ENCODE measurements around the gene SLC7A6OS. TPM values are rescaled to one million over a fixed set of nuclear protein-coding genes. Genes with fewer than 3 reads are reported as not detected.

The SLC7A6OS gene
- total RNA-seq, 1 experiment from 2014 or later: 16.4 TPM

- TF ChIP-seq, protein P1, sequence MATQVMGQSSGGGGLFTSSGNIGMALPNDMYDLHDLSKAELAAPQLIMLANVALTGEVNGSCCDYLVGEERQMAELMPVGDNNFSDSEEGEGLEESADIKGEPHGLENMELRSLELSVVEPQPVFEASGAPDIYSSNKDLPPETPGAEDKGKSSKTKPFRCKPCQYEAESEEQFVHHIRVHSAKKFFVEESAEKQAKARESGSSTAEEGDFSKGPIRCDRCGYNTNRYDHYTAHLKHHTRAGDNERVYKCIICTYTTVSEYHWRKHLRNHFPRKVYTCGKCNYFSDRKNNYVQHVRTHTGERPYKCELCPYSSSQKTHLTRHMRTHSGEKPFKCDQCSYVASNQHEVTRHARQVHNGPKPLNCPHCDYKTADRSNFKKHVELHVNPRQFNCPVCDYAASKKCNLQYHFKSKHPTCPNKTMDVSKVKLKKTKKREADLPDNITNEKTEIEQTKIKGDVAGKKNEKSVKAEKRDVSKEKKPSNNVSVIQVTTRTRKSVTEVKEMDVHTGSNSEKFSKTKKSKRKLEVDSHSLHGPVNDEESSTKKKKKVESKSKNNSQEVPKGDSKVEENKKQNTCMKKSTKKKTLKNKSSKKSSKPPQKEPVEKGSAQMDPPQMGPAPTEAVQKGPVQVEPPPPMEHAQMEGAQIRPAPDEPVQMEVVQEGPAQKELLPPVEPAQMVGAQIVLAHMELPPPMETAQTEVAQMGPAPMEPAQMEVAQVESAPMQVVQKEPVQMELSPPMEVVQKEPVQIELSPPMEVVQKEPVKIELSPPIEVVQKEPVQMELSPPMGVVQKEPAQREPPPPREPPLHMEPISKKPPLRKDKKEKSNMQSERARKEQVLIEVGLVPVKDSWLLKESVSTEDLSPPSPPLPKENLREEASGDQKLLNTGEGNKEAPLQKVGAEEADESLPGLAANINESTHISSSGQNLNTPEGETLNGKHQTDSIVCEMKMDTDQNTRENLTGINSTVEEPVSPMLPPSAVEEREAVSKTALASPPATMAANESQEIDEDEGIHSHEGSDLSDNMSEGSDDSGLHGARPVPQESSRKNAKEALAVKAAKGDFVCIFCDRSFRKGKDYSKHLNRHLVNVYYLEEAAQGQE (IDR thresholded peaks at IDR 0.05; ENCODE audit: low read depth): no peak
- TF ChIP-seq TCF7L2 (IDR thresholded peaks at IDR 0.05; ENCODE audit: borderline replicate concordance, extremely low read depth, insufficient read depth, insufficient read length) (no peak), ELF1 (IDR thresholded peaks at IDR 0.05; ENCODE audit: borderline replicate concordance, low read depth) (no peak), MAX (IDR thresholded peaks at IDR 0.05) (no peak)
Observed at GRCh38 chr16:68345351-68345810, 34.6 kb upstream of the SLC7A6OS start (continued).

DNA sequence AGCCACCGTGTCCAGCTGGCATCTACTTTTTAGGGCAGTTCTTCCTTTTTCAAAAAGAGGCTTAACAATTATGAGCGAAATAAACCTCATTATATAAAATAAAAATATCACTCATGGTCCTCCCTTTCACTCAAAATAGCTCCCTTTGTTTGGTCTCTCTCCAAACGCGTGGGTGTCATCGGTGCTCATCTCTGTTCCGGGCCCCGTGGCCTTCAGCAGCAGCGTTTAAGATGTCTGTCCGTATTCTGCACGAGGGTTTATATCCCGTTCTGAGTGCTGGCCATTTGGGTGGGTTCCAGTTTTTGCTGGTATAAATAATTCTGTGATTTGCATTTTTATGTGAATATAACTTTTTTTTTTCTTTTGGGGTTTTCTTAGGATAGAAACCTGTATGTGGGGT lies 33.5 kb upstream of the SLC7A6OS start:
- CTCF ChIA-PET: no interaction called here
- peaks cover 31 to 36% of the 10 kb centered on the region in 2 experiments; a peak in 3 of 4 replicates for H3K36me3 ChIP-seq (ENCODE audit: control insufficient read depth in 1 of 2, insufficient read depth in 2 of 2, low read length in 2 of 2)
- H3K4me2 ChIP-seq (ENCODE audit: low read length): no peak overlapping the region
- intact Hi-C loops (cut with micrococcal nuclease): no loop called here
- BruUV-seq (replicated peaks): no TSS peak
- no peaks in the 10 kb centered on the region for H3K27me3 ChIP-seq (ENCODE audit: insufficient read depth, low read length)
- no peak overlapping the region for H3K27ac ChIP-seq (ENCODE audit: low read depth, low read length)
- no peak overlapping the region for H3K9ac ChIP-seq (ENCODE audit: low read length)
- H3K4me1 ChIP-seq (ENCODE audit: control insufficient read depth in 1 of 2, insufficient read depth in 2 of 2, low read length in 2 of 2): no peaks in the 10 kb centered on the region
- no peaks in the 10 kb centered on the region for H3K79me2 ChIP-seq (ENCODE audit: insufficient read depth, low read length)
- H3K4me3 ChIP-seq (replicated peaks in 1 of 2; ENCODE audit: low read depth in 1 of 2, low read length in 2 of 2): no peak overlapping the region
- POLR2A ChIA-PET: no interaction called here
- DNase-seq (ENCODE audit: low read depth, low spot score) (no peak), ATAC-seq (no peak)
- H3K9me2 ChIP-seq (ENCODE audit: insufficient read depth): no peaks in the 10 kb centered on the region
- RAD21 ChIA-PET (ENCODE audit: low non-redundant PET in 1 of 2, low total read pairs in 2 of 2, uncharacterized antibody in 2 of 2, unreplicated experiment in 2 of 2): no interaction called here
- no peaks in the 10 kb centered on the region for H4K20me1 ChIP-seq (ENCODE audit: insufficient read depth)
- no peak for TF ChIP-seq CEBPB (IDR thresholded peaks at IDR 0.05; ENCODE audit: low read depth)
- TF ChIP-seq SIN3A (IDR thresholded peaks at IDR 0.05; ENCODE audit: low read depth): no peak
- TF ChIP-seq EGR1 (IDR thresholded peaks at IDR 0.05; ENCODE audit: low read depth): no peak
- TF ChIP-seq, protein P1 (IDR thresholded peaks at IDR 0.05; ENCODE audit: low read depth): no peak
- no peak for TF ChIP-seq EZH2phosphoT487 (IDR thresholded peaks at IDR 0.05; ENCODE audit: borderline replicate concordance)
- TF ChIP-seq POLR2AphosphoS5 (IDR thresholded peaks at IDR 0.05; ENCODE audit: low read depth, low read length): no peak
- no peak for TF ChIP-seq ZBTB33 (IDR thresholded peaks at IDR 0.05; ENCODE audit: extremely low read depth, insufficient replicate concordance, low read length)
- no peak for TF ChIP-seq MAX (IDR thresholded peaks at IDR 0.05)
- no peak for TF ChIP-seq JUND (IDR thresholded peaks at IDR 0.05)
- H2AFZ ChIP-seq (ENCODE audit: low read depth, low read length, poor library complexity, severe bottlenecking): no peak overlapping the region
- H3K9me3 ChIP-seq (ENCODE audit: control insufficient read depth in 1 of 2, insufficient read depth in 1 of 2, low read depth in 1 of 2, low read length in 2 of 2): no peaks in the 10 kb centered on the region
